GM12878 (cell line): ENCODE measurements around the gene FTCDNL1. TPM values are rescaled to one million over a fixed set of nuclear protein-coding genes. Genes with fewer than 3 reads are reported as not detected.

ENCODE experiments used
- ATAC-seq: fragments of 200-7000 bp; cut with Tn5 transposase; 3 replicates; pipeline ENCODE4 v1.9.1; 2020; ENCODE audit warnings: mild to moderate bottlenecking, moderate library complexity
- BruUV-seq: library from RNA; stranded (reverse); fragments of 400-500 nt; replicated peaks from 2 replicates; lab custom pipeline; 2021; lab: Mats Ljungman, UMichigan
- CTCF ChIA-PET: fragments of 300-600 bp; sonication (Branson Sonifier 250); formaldehyde crosslinking; extraction: SDS; loops from one replicate; lab custom pipeline; 2021; ENCODE audit warnings: inconsistent platforms; lab: Yijun Ruan, JAX
- POLR2A ChIA-PET: fragments of 350-600 bp; formaldehyde crosslinking; extraction: SDS; loops from one replicate; lab custom pipeline; 2021; ENCODE audit warnings: inconsistent platforms; lab: Charles Lee
- RAD21 ChIA-PET: fragments of 300-600 bp; sonication (Branson Sonifier 250); formaldehyde crosslinking; loops from one replicate; lab custom pipeline; 2023; ENCODE audit warnings: antibody characterized with exemption; ENCODE audit not compliant: unreplicated experiment; lab: Charles Lee
- SMC1A ChIA-PET: fragments of 300-600 bp; sonication (Branson Sonifier 250); formaldehyde crosslinking; loops from one replicate; lab custom pipeline; 2023; ENCODE audit not compliant: unreplicated experiment, uncharacterized antibody; lab: Charles Lee
- DNase-seq: peaks from one replicate; pipeline ENCODE4 v3.0.0-alpha.2; 2011; ENCODE audit warnings: low read depth, low spot score
- FAIRE-seq: peaks from 3 replicates; lab custom pipeline; 2011; peaks lifted over from hg19 to GRCh38; lab: Jason Lieb, UNC
- H2AFZ ChIP-seq: 2 replicates; pipeline ENCODE4 v1.6.0; 2011; ENCODE audit warnings: low read depth, low read length, control low read depth; ENCODE audit not compliant: control insufficient read depth
- H3K27ac ChIP-seq: 2 replicates; pipeline ENCODE4 v1.5.1; 2011; ENCODE audit warnings: control low read depth; ENCODE audit not compliant: control insufficient read depth, insufficient read depth
- H3K27me3 ChIP-seq, 2 experiments: replicated peaks in 1 of 2; 2 replicates each; pipeline versions ENCODE4 v1.6.0 to v1.6.1; 2011; ENCODE audit warnings: low read length in 1 of 2; ENCODE audit not compliant: control insufficient read depth in 2 of 2, insufficient read depth in 2 of 2
- H3K36me3 ChIP-seq, 2 experiments: 2 replicates each; pipeline ENCODE4 v1.5.1; 2011; ENCODE audit warnings: low read length in 1 of 2; ENCODE audit not compliant: control insufficient read depth in 2 of 2, insufficient read depth in 2 of 2
- H3K4me1 ChIP-seq: 2 replicates; pipeline ENCODE4 v1.6.1; 2011; ENCODE audit warnings: mild to moderate bottlenecking, low read length, moderate library complexity, mixed read lengths; ENCODE audit not compliant: control insufficient read depth, insufficient read depth
- H3K4me2 ChIP-seq: 2 replicates; pipeline ENCODE4 v1.6.0; 2011; ENCODE audit warnings: control low read depth; ENCODE audit not compliant: control insufficient read depth, insufficient read depth
- H3K4me3 ChIP-seq: fragments of 200-600 bp; sonication (generic); 2 replicates; pipeline ENCODE4 v1.5.1; 2016
- H3K79me2 ChIP-seq: 2 replicates; pipeline ENCODE4 v1.6.0; 2011; ENCODE audit warnings: low read length; ENCODE audit not compliant: control insufficient read depth, insufficient read depth
- H3K9ac ChIP-seq: 2 replicates; pipeline ENCODE4 v1.8.0; 2011; ENCODE audit warnings: low read length, control low read depth, mixed read lengths; ENCODE audit not compliant: control insufficient read depth, insufficient read depth
- H3K9me3 ChIP-seq: replicated peaks from 3 replicates; pipeline ENCODE4 v1.5.1; 2011; ENCODE audit warnings: mild to moderate bottlenecking, low read length; ENCODE audit not compliant: control insufficient read depth, insufficient read depth
- H4K20me1 ChIP-seq: 2 replicates; pipeline ENCODE4 v1.6.0; 2011; ENCODE audit not compliant: control insufficient read depth, insufficient read depth
- CHD4 ChIP-seq: fragments of 200-600 bp; sonication (generic); IDR thresholded peaks from 2 replicates; pipeline ENCODE4 v1.6.1; 2016; ENCODE audit warnings: mild to moderate bottlenecking
- EP300 ChIP-seq, 2 experiments: fragments of 150-350 bp in 1 of 2; IDR thresholded peaks; 2 replicates each; pipeline ENCODE4 v1.6.1; 2011 to 2012; ENCODE audit warnings: low read depth in 2 of 2, low read length in 2 of 2, borderline replicate concordance in 1 of 2, improper control_type of control experiment in 1 of 2, inconsistent platforms in 1 of 2; ENCODE audit not compliant: control insufficient read depth in 1 of 2
- KAT2A ChIP-seq: conservative IDR thresholded peaks from 2 replicates; pipeline ENCODE4 v1.6.1; 2011; ENCODE audit warnings: low read depth, low read length; ENCODE audit not compliant: control insufficient read depth
- NR2C1 ChIP-seq: fragments of 450-650 bp; IDR thresholded peaks from 2 replicates; pipeline ENCODE4 v1.6.1; 2017; ENCODE audit warnings: antibody characterized with exemption, mild to moderate bottlenecking, moderate library complexity
- NRF1 ChIP-seq: conservative IDR thresholded peaks from 2 replicates; pipeline ENCODE4 v1.6.1; 2011; ENCODE audit warnings: mild to moderate bottlenecking, low read depth, low read length, improper control_type of control experiment
- RCOR1 ChIP-seq: conservative IDR thresholded peaks from 2 replicates; pipeline ENCODE4 v1.6.1; 2012; ENCODE audit warnings: low read depth, low read length, improper control_type of control experiment
- ZBTB40 ChIP-seq: fragments of 450-650 bp; IDR thresholded peaks from 2 replicates; pipeline ENCODE4 v1.6.1; 2016; ENCODE audit warnings: mild to moderate bottlenecking, moderate library complexity, borderline replicate concordance
- WGBS: methylation state at CpG from one replicate; pipeline ENCODE4 v1.1.6; 2016; ENCODE audit warnings: low lambda C conversion rate; ENCODE audit not compliant: insufficient replicate concordance, insufficient coverage; ENCODE audit errors: missing lambda C conversion rate; 5-methylcytosine and 5-hydroxymethylcytosine counted together
- in situ Hi-C: fragments of 300-500 bp; cut with MboI; formaldehyde crosslinking; loops from 9 replicates; pipeline ENCODE4 v1.14.3; 2018; ENCODE audit warnings: mixed read lengths
- intact Hi-C: fragments of 100-400 bp; cut with micrococcal nuclease; formaldehyde crosslinking; loops from one replicate; pipeline ENCODE4 v1.14.2; 2022; ENCODE audit not compliant: unreplicated experiment
- polyA plus RNA-seq, 11 experiments: library from polyadenylated mRNA; depleted of rRNA in 4 of 11; unstranded in 6 of 11; stranded (reverse) in 5 of 11; fragments of >200 nt; fragmentation: Nextera tagmentation in 4 of 11; fragmentation: Illumina TruSeq in 1 of 11; extraction: Ambion mirVana in 4 of 11; extraction: Trizol in 1 of 11; gene quantifications; 1 replicate in 1 of 11; 2 replicates in 10 of 11; pipeline versions ENCODE4 v1.2.1 to v1.2.3, GENCODE V29; 2011 to 2016; ENCODE audit warnings: inconsistent platforms in 2 of 11, missing spikeins in 2 of 11, low read depth in 1 of 11
- total RNA-seq, 4 experiments: library from RNA; depleted of rRNA in 3 of 4; stranded (reverse); fragments of >200 nt in 3 of 4; fragmentation: Illumina TruSeq in 1 of 4; extraction: Trizol in 1 of 4; gene quantifications; 2 replicates each; pipeline versions ENCODE4 v1.2.1 to v1.2.3, GENCODE V29; 2013 to 2021

Gene FTCDNL1
- total and polyA plus RNA-seq, 10 of the 15 experiments (the other 5 are each of a cell fraction or from before 2014, with no cell fraction given), result 0.15 to 3.9 (median 2.0) TPM

GRCh38 chr2:199841409-199841808, 9.6 kb downstream of the FTCDNL1 start:
- POLR2A ChIA-PET, result no interaction called here
- H3K79me2 ChIP-seq, result no peaks in the 10 kb centered on the region
- TF ChIP-seq NRF1 (no peak), RCOR1 (no peak)
- no peak overlapping the region for H3K27ac ChIP-seq
- in situ Hi-C loops, result no loop called here
- H3K27me3 ChIP-seq, result no peaks in the 10 kb centered on the region
- FAIRE-seq, result no peak
- no peaks in the 10 kb centered on the region for H3K4me1 ChIP-seq
- SMC1A ChIA-PET, result no interaction called here
- DNase-seq, result no peak
- no peak overlapping the region for H2AFZ ChIP-seq
- WGBS, result 100% methylated on average over 1 of the region's 1 CpG
- H3K9me3 ChIP-seq, result no peaks in the 10 kb centered on the region
- H3K4me2 ChIP-seq, result no peak overlapping the region
- H3K9ac ChIP-seq, result no peak overlapping the region
- no peak for ATAC-seq
- no peaks in the 10 kb centered on the region for H3K36me3 ChIP-seq
- no peak overlapping the region for H3K4me3 ChIP-seq
- H4K20me1 ChIP-seq, result no peaks in the 10 kb centered on the region
- CTCF ChIA-PET, result no interaction called here
- no TSS peak for BruUV-seq
- intact Hi-C loops, result no loop called here
- RAD21 ChIA-PET, result no interaction called here

GRCh38 chr2:199838399-199838798, 12.6 kb downstream of the FTCDNL1 start:
- CTCF ChIA-PET, result no interaction called here
- WGBS, result 80% methylated on average over 5 of the region's 5 CpGs
- no peaks in the 10 kb centered on the region for H3K79me2 ChIP-seq
- SMC1A ChIA-PET, result no interaction called here
- no peak overlapping the region for H3K4me3 ChIP-seq
- no peak for FAIRE-seq
- TF ChIP-seq CHD4, result no peak
- no peak for TF ChIP-seq KAT2A
- no peak for TF ChIP-seq ZBTB40
- no peak for TF ChIP-seq EP300 (IDR thresholded peaks at IDR 0.05; ENCODE audit: borderline replicate concordance in 1 of 2, control insufficient read depth in 1 of 2, low read depth in 2 of 2, low read length in 2 of 2)
- no peak for TF ChIP-seq NR2C1
- TF ChIP-seq, all 136 proteins: peak for 0
- intact Hi-C loops, result no loop called here
- no peaks in the 10 kb centered on the region for H4K20me1 ChIP-seq
- H3K4me2 ChIP-seq, result no peak overlapping the region
- no peaks in the 10 kb centered on the region for H3K4me1 ChIP-seq
- no peak overlapping the region for H3K27ac ChIP-seq
- RAD21 ChIA-PET, result no interaction called here
- in situ Hi-C loops, result no loop called here
- POLR2A ChIA-PET, result no interaction called here
- H3K27me3 ChIP-seq, result no peaks in the 10 kb centered on the region
- DNase-seq (no peak), ATAC-seq (no peak)
- H3K9ac ChIP-seq, result no peak overlapping the region
- no peak overlapping the region for H2AFZ ChIP-seq
- H3K9me3 ChIP-seq, result no peaks in the 10 kb centered on the region
- no peaks in the 10 kb centered on the region for H3K36me3 ChIP-seq
- no TSS peak for BruUV-seq
